NCI-H446 (cell line): ENCODE measurements around the gene TRIM69.

ENCODE experiments used
- DNase-seq, 2 experiments: peaks; one replicate each; lab custom pipeline; 2025; lab: John Stamatoyannopoulos, UW

The TRIM69 gene

GRCh38 chr15:44804298-44805046 is 68.1 kb downstream of the TRIM69 start:
- DNase-seq: no peak

DNA sequence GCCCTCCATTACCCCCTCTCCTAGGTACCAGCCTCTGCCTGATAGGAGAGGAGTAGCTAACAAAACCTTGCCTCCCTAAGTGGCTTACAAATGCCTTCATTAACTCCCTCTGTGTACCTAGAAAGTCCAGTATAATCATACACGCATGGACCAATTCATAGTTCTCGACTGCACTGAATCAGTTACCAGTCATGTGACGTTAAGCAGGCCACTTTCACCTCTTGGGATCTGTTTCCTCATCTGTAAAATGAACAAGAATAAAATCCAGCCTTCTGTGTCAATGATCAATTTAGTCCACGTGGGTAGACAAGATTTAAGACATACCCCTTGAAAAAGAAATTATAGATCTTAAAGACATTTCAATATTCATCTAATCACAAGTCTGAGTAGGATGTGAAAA is 72.2 kb downstream of the TRIM69 start:
- DNase-seq: no peak

DNA sequence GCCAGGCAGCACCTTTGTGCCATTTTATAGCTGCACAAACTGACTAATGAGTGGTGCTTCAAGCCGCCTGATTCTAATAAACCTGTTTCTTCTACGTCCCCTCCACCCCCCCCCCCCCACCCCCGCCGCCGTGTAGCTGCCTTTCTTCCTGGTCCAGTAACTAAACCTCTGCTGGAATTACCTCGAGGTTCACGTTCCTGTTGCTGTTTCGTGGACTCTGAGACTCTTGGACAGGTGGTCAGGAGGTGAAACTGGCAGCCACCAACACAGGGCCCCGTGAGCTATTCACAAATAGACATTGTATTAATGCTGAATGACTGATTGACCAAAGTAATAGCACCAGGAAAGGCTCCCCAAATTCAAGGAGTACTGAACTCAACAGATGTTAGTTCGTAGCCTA is 73.9 kb downstream of the TRIM69 start:
- DNase-seq: no peak

DNA sequence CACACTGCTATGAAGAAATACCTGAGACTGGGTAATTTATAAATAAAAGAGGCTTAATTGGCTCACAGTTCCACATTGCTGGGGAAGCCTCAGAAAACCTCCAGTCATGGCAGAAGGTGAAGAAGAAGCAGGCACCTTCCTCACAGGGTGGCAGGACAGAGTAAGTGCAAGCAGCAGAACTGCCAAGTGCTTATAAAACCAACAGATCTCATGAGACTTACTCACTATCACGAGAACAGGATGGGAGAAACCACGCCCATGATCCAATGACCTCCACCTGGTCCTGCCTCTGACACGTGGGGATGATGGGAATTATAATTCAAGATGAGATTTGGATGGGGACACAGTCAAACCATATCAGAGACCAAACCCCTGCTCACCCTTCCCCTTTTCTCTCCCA is 75.0 kb downstream of the TRIM69 start:
- DNase-seq: no peak

GRCh38 chr15:44812029-44812517 is 75.7 kb downstream of the TRIM69 start:
- DNase-seq: peak in 1 of 2 experiments; percentile 33

- no peak for DNase-seq
Measured at GRCh38 chr15:44813231-44813630, 76.9 kb downstream of the TRIM69 start.
